Ovary (tissue), 9 donors: ENCODE results near the gene RNF14. TPM values are rescaled to one million over a fixed set of nuclear protein-coding genes. Genes with fewer than 3 reads are reported as not detected.

ENCODE experiments used
- DNase-seq, 5 donors: peaks; one replicate each; pipeline ENCODE4 v3.0.0-alpha.2; 2019 to 2020
- H3K27ac ChIP-seq, 2 donors: fragments of 200-600 bp; one replicate each; pipeline versions ENCODE4 v1.5.1 to v1.8.0; 2019 to 2022
- H3K27me3 ChIP-seq: fragments of 200-600 bp; one replicate; pipeline ENCODE4 v1.8.0; 2022
- H3K36me3 ChIP-seq: fragments of 200-600 bp; sonication (generic); one replicate; pipeline ENCODE4 v1.5.1; 2019
- H3K4me1 ChIP-seq: one replicate; pipeline ENCODE4 v1.8.1; 2013; ENCODE audit warnings: mild to moderate bottlenecking, moderate library complexity; ENCODE audit not compliant: insufficient read depth
- H3K4me3 ChIP-seq: fragments of 200-600 bp; sonication (generic); one replicate; pipeline ENCODE4 v1.5.1; 2017
- H3K9me3 ChIP-seq, 2 donors: fragments of 200-600 bp in 1 of 2; sonication (generic) in 1 of 2; one replicate each; pipeline versions ENCODE4 v1.5.1 to v1.8.1; 2013 to 2019; ENCODE audit warnings: mild to moderate bottlenecking in 1 of 2, moderate library complexity in 1 of 2
- EP300 ChIP-seq: sonication (generic); formaldehyde crosslinking; IDR thresholded peaks from one replicate; pipeline ENCODE4 v1.6.1; 2017; ENCODE audit warnings: antibody characterized with exemption
- POLR2A ChIP-seq: fragments of 450-650 bp; IDR thresholded peaks from one replicate; pipeline ENCODE4 v1.6.1; 2017; ENCODE audit warnings: antibody characterized with exemption, mild to moderate bottlenecking, moderate library complexity
- WGBS, 3 donors: extraction: QIAGEN DNeasy Blood & Tissue Kit in 1 of 3; methylation state at CpG; one replicate each; pipeline versions ENCODE4 v1.1.5 to v1.1.7; 2013 to 2017; 5-methylcytosine and 5-hydroxymethylcytosine counted together
- intact Hi-C, 4 donors: fragments of 100-400 bp; cut with DNase I; formaldehyde crosslinking; loops; one replicate each; pipeline versions ENCODE4 v1.11.0 to v1.15.1; 2022 to 2023
- polyA plus RNA-seq, 2 donors: library from polyadenylated mRNA; stranded (reverse); fragments of 200-250 nt in 1 of 2; fragments of 350-450 nt in 1 of 2; fragmentation: Illumina TruSeq in 1 of 2; extraction: RNeasy Lipid Tissue Mini Kit (QIAGEN cat#74804) in 1 of 2; gene quantifications; one replicate each; pipeline ENCODE4 v1.2.3, GENCODE V29; 2013 to 2014
- total RNA-seq, 7 donors: library from RNA; depleted of rRNA in 2 of 7; stranded (reverse); fragments of >200 nt in 2 of 7; fragmentation: NEBNext Ultra II Directional in 3 of 7; extraction: Animal tissue kit (Norgen Biotek cat#: 25700) in 3 of 7; gene quantifications; one replicate each; pipeline versions ENCODE4 v1.1.0 to v1.2.4, GENCODE V29; 2016 to 2023
- TF ChIP-seq, protein P1 (sequence below), 3 donors: fragments of 450-650 bp in 2 of 3; fragments of 200-600 bp in 1 of 3; IDR thresholded peaks; one replicate each; pipeline versions ENCODE4 v1.5.1 to v1.8.0; 2016 to 2022; ENCODE audit warnings: antibody characterized with exemption in 3 of 3, mild to moderate bottlenecking in 1 of 3
- donor health status: DM: no; HTN: no; CAD: no; lungs with moderate emphysema.
- donor health status: DM: no; HTN: no; CAD: no.
- donor health status: Bipolar disorder and iron deficiency.
- donor health status: DM: yes; HTN: yes; CAD: no.
- donor health status: DM: no; HTN: no; CAD: no.
- donor health status: DM: yes; HTN: yes; CAD: no.

The RNF14 gene
- total and polyA plus RNA-seq, 9 donors: 26.0 to 74.9 (median 42.6) TPM

- intact Hi-C loops: loop anchor here in 2 of 4 donors (10.0 kb wide), 2 partner anchors 135 to 145 kb away; no protein-coding TSS in a partner anchor
- 40 to 45% (median 41%) methylated on average over 1 of the region's 1 CpG for whole genome bisulfite sequencing, 3 donors
- no peak overlapping the region for H3K27ac ChIP-seq
- DNase-seq: no peak
- H3K4me1 ChIP-seq: no peaks in the 10 kb centered on the region
- H3K36me3 ChIP-seq: no peaks in the 10 kb centered on the region
- H3K9me3 ChIP-seq: no peaks in the 10 kb centered on the region
- no peaks in the 10 kb centered on the region for H3K27me3 ChIP-seq
- TF ChIP-seq POLR2A (no peak), EP300 (no peak)
- TF ChIP-seq, protein P1, sequence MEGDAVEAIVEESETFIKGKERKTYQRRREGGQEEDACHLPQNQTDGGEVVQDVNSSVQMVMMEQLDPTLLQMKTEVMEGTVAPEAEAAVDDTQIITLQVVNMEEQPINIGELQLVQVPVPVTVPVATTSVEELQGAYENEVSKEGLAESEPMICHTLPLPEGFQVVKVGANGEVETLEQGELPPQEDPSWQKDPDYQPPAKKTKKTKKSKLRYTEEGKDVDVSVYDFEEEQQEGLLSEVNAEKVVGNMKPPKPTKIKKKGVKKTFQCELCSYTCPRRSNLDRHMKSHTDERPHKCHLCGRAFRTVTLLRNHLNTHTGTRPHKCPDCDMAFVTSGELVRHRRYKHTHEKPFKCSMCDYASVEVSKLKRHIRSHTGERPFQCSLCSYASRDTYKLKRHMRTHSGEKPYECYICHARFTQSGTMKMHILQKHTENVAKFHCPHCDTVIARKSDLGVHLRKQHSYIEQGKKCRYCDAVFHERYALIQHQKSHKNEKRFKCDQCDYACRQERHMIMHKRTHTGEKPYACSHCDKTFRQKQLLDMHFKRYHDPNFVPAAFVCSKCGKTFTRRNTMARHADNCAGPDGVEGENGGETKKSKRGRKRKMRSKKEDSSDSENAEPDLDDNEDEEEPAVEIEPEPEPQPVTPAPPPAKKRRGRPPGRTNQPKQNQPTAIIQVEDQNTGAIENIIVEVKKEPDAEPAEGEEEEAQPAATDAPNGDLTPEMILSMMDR (IDR thresholded peaks at IDR 0.05): no peak
- no peak overlapping the region for H3K4me3 ChIP-seq
Observed at GRCh38 chr5:142000173-142000572, 31.3 kb downstream of the RNF14 start.

DNA sequence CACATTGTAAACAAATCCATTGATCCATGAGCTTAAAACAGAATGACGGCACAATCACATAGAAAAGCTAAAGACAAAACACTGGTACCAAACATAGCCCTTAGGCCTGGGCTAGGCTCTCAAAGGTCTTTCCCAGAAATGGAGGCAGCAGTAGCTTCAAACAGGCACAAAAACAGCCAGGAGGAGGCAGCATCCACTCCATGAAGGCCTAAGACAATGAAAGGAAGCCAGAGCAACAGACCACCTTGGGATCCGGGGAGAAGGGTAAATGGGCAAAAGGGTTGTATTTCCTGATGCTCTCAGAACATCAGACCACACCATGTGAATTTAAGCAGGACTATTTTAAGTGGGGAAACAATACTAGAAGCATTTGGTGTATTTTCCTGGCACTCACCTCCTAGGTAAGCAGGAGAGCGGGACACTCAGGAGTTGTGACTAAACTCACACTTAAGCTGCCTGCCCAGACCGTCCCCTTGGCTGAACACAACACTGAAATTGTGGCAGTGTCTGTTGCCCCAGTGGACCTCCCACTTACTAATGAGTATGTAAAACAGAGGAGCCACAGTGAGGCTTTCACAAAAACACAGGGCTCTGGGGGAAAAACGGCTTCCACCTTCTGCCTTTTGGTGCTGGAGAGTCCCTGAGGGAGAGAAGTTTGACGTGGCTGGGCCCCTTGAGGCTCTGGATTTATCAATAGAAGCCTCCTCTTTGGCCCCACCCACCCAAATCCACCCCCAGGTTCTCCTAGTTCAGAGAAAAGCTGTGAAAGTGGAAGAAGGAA, 32.0 kb downstream of the RNF14 start:
- H3K27me3 ChIP-seq: no peaks in the 10 kb centered on the region
- 68 to 79% (median 71%) methylated on average over 6 of the region's 6 CpGs for WGBS, 3 donors
- DNase-seq: no peak
- no peak overlapping the region for H3K4me3 ChIP-seq
- no peaks in the 10 kb centered on the region for H3K4me1 ChIP-seq
- intact Hi-C loops: loop anchor here in 2 of 4 donors (10.0 kb wide), 2 partner anchors 134 to 144 kb away; no protein-coding TSS in a partner anchor
- H3K27ac ChIP-seq: no peak overlapping the region
- no peaks in the 10 kb centered on the region for H3K36me3 ChIP-seq
- H3K9me3 ChIP-seq: no peaks in the 10 kb centered on the region
- TF ChIP-seq POLR2A (no peak), EP300 (no peak)
- TF ChIP-seq, protein P1 (IDR thresholded peaks at IDR 0.05): no peak

GRCh38 chr5:142003266-142003800, 34.4 kb downstream of the RNF14 start:
- H3K9me3 ChIP-seq: no peaks in the 10 kb centered on the region
- H3K36me3 ChIP-seq: no peaks in the 10 kb centered on the region
- WGBS, 3 donors: 43 to 61% (median 52%) methylated on average over 2 of the region's 2 CpGs
- H3K4me3 ChIP-seq: no peak overlapping the region
- no peak overlapping the region for H3K27ac ChIP-seq
- intact Hi-C loops: loop anchor here in 2 of 4 donors (10.0 kb wide), 2 partner anchors 131 to 141 kb away; no protein-coding TSS in a partner anchor
- no peak for DNase-seq
- no peaks in the 10 kb centered on the region for H3K4me1 ChIP-seq
- H3K27me3 ChIP-seq: no peaks in the 10 kb centered on the region
- TF ChIP-seq EP300 (no peak), POLR2A (no peak)
- TF ChIP-seq, protein P1 (IDR thresholded peaks at IDR 0.05): no peak

DNA sequence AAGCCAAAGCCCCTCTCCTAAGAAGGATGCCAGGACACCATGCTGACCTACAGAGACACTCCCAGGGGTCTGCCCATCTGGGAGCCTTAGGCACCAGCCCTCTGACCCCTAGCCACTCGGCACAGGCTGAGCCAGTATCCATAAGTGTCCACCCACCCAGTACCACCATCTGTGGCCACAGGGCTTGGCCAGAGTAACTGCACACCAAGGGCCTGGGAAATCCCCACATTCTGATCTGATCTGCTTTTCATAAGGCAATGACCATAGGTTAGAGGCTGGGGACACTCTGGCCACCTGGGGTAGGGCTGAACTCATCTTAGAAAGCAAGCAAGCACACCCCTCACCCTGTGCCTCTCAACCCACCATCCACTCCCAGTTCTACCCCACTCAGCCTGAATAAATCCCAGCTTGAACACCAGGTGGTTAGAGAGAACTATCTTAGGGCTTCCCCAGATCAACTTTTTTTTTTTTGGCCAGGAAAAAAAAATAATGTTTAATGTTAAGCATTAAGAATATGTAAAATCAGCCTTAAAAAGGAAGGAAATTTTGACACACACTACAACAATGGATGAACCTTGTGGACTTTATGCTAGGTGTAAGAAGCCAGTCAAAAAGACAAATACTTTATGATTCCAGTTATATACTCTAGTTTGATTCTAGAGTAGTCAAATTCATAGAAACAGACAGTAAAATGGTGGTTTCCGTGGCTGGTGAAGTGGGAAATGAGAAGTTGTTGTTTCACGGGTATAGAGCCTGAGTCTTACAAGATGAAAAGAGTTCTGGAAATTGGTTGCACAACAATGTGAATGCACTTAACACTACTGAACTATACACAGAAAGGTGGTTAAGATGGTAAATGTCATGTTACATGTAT, 37.7 kb downstream of the RNF14 start:
- intact Hi-C loops: loop anchor here in 2 of 4 donors (10.0 kb wide), 2 partner anchors 128 to 138 kb away; no protein-coding TSS in a partner anchor
- WGBS, 3 donors: 71 to 83% (median 79%) methylated on average over 3 of the region's 3 CpGs
- Histone ChIP-seq H3K9me3 (no peaks in the 10 kb centered on the region), H3K36me3 (no peaks in the 10 kb centered on the region), H3K27ac (no peak overlapping the region), H3K27me3 (no peaks in the 10 kb centered on the region), H3K4me1 (no peaks in the 10 kb centered on the region), H3K4me3 (no peak overlapping the region)
- TF ChIP-seq EP300 (no peak), POLR2A (no peak)
- TF ChIP-seq, protein P1 (IDR thresholded peaks at IDR 0.05): no peak
- DNase-seq: no peak
